Fibroblast of lung (primary cell): ENCODE measurements around the gene NEB.

ENCODE experiments used
- EZH2 ChIP-seq: IDR thresholded peaks from 2 replicates; pipeline ENCODE4 v1.5.1; 2012; ENCODE audit warnings: low read length, control low read depth, mild to moderate bottlenecking; ENCODE audit errors: missing control alignments
- TF ChIP-seq, protein P1 (sequence below), 2 donors: IDR thresholded peaks in 1 of 2; conservative IDR thresholded peaks in 1 of 2; 1 replicate in 1 of 2; 2 replicates in 1 of 2; pipeline ENCODE4 v1.5.1; 2011 to 2012; ENCODE audit warnings: low read length in 2 of 2, control low read depth in 1 of 2, inconsistent platforms in 1 of 2, low read depth in 1 of 2, mild to moderate bottlenecking in 1 of 2

DNA sequence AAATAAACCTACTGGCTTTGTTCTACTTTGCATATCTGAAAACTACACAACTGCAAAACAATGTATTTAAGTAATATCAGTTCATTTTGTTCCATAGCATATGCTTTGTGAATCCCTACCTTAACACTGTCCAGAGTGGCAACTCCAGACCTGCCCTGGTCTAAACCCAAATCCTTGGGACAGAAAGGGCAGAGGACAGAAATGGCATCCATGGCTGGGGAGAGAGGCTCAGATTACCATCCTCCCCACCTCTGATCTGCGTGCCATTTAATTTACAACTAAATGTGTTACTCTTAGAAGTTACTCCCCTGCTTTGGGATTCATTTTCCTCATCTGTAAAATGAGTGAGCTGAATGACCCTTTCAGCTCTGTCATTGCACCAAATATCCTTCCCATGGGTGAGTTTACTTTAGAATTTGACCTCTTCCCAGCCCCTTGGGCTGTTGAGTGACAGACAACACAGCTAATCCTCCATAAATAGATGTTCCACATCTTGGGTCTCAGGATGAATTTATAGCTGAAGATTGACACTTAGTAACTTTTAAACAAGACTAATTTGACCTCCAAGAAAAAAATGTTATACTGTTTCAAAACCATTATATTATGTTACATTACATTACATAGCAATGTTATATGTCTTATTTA, 20.1 kb upstream of the NEB start:
- TF ChIP-seq, protein P1, sequence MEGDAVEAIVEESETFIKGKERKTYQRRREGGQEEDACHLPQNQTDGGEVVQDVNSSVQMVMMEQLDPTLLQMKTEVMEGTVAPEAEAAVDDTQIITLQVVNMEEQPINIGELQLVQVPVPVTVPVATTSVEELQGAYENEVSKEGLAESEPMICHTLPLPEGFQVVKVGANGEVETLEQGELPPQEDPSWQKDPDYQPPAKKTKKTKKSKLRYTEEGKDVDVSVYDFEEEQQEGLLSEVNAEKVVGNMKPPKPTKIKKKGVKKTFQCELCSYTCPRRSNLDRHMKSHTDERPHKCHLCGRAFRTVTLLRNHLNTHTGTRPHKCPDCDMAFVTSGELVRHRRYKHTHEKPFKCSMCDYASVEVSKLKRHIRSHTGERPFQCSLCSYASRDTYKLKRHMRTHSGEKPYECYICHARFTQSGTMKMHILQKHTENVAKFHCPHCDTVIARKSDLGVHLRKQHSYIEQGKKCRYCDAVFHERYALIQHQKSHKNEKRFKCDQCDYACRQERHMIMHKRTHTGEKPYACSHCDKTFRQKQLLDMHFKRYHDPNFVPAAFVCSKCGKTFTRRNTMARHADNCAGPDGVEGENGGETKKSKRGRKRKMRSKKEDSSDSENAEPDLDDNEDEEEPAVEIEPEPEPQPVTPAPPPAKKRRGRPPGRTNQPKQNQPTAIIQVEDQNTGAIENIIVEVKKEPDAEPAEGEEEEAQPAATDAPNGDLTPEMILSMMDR (conservative IDR thresholded peaks at IDR 0.05 in 1 of 2, IDR thresholded peaks at IDR 0.05 in 1 of 2; ENCODE audit: low read depth in 1 of 2, low read length in 2 of 2): no peak
- TF ChIP-seq EZH2: no peak
